Activated CD4-positive, alpha-beta T cell treated with anti-CD3 and anti-CD28 coated beads, Interleukin-2, amount 50 U/mL, for 4 hours (primary cell): ENCODE data around the gene CC2D2B.
"Not testable (repeated sequence)": the region's sequence is repeated elsewhere in the genome, so short reads cannot be mapped to it uniquely, and the experiment has no call there.

ENCODE experiments used
- DNase-seq, 2 experiments: peaks; one replicate each; pipeline ENCODE4 v3.0.0-alpha.2; 2020

CC2D2B gene

GRCh38 chr10:96022739-96023138, 115.0 kb downstream of the CC2D2B start:
- DNase-seq = no peak

- no peak for DNase-seq
Measured at GRCh38 chr10:96023168-96023567, 115.4 kb downstream of the CC2D2B start.

GRCh38 chr10:96025566-96025965, 117.8 kb downstream of the CC2D2B start:
- no peak for DNase-seq

GRCh38 chr10:96034625-96035024, 126.8 kb downstream of the CC2D2B start:
- DNase-seq = no peak

GRCh38 chr10:96038476-96039387, 131.0 kb downstream of the CC2D2B start:
- no peak for DNase-seq

- no peak for DNase-seq
Measured at GRCh38 chr10:96041146-96041545, 133.4 kb downstream of the CC2D2B start.

GRCh38 chr10:96043033-96043892, 135.5 kb downstream of the CC2D2B start, which contains the start of gene CCNJ:
CCNJ (plus strand) TSS chr10:96043583; CDS start chr10:96044394, 811 bp downstream.
- DNase-seq = peak; percentile 72 to 76

GRCh38 chr10:96043893-96044715, 136.3 kb downstream of the CC2D2B start:
- DNase-seq = peak; percentile 38 to 47

GRCh38 chr10:96044736-96045135, 137.0 kb downstream of the CC2D2B start:
- DNase-seq = no peak

- no peak for DNase-seq
Measured at GRCh38 chr10:96046546-96046945, 138.8 kb downstream of the CC2D2B start.

- no peak for DNase-seq
Measured at GRCh38 chr10:96047004-96047649, 139.4 kb downstream of the CC2D2B start.

- not testable (repeated sequence) for DNase-seq
Measured at GRCh38 chr10:96047925-96048324, 140.2 kb downstream of the CC2D2B start.

GRCh38 chr10:96049340-96049739, 141.6 kb downstream of the CC2D2B start:
- DNase-seq = no peak

GRCh38 chr10:96053985-96054384, 146.2 kb downstream of the CC2D2B start:
- DNase-seq = no peak

- DNase-seq = no peak
Measured at GRCh38 chr10:96056787-96057186, 149.0 kb downstream of the CC2D2B start.

GRCh38 chr10:96061232-96061631, 153.5 kb downstream of the CC2D2B start:
- no peak for DNase-seq

GRCh38 chr10:96072674-96073073, 164.9 kb downstream of the CC2D2B start:
- DNase-seq = no peak

GRCh38 chr10:96073722-96074121, 165.9 kb downstream of the CC2D2B start:
- no peak for DNase-seq

GRCh38 chr10:96074776-96075175, 167.0 kb downstream of the CC2D2B start:
- no peak for DNase-seq

- DNase-seq = no peak
Measured at GRCh38 chr10:96075977-96076376, 168.2 kb downstream of the CC2D2B start.

GRCh38 chr10:96077156-96077555, 169.4 kb downstream of the CC2D2B start:
- no peak for DNase-seq

GRCh38 chr10:96082153-96082552, 174.4 kb downstream of the CC2D2B start:
- no peak for DNase-seq
